HG02588 (cell line): ENCODE results near the gene PIGR.

Experiments used
- ATAC-seq: cut with Tn5 transposase; IDR thresholded peaks from one replicate; pipeline ENCODE4 v1.9.1; 2021; ENCODE audit warnings: mild to moderate bottlenecking, moderate library complexity; ENCODE audit not compliant: unreplicated experiment

PIGR gene

GRCh38 chr1:206893380-206893779, 52.9 kb downstream of the PIGR start:
- ATAC-seq = no peak

- no peak for ATAC-seq
Observed at GRCh38 chr1:206892351-206892984, 53.8 kb downstream of the PIGR start.

GRCh38 chr1:206891412-206891811, 54.9 kb downstream of the PIGR start:
- ATAC-seq = no peak

- no peak for ATAC-seq
Observed at GRCh38 chr1:206890125-206891060, 55.9 kb downstream of the PIGR start.

GRCh38 chr1:206887701-206888100, 58.6 kb downstream of the PIGR start:
- no peak for ATAC-seq

- ATAC-seq = no peak
Observed at GRCh38 chr1:206886831-206887230, 59.4 kb downstream of the PIGR start.

GRCh38 chr1:206885341-206886060, 60.8 kb downstream of the PIGR start:
- no peak for ATAC-seq

- no peak for ATAC-seq
Observed at GRCh38 chr1:206883876-206884275, 62.4 kb downstream of the PIGR start.

- no peak for ATAC-seq
Observed at GRCh38 chr1:206883160-206883559, 63.1 kb downstream of the PIGR start.

- ATAC-seq = no peak
Observed at GRCh38 chr1:206882555-206882954, 63.7 kb downstream of the PIGR start.

GRCh38 chr1:206880314-206880713, 66.0 kb downstream of the PIGR start:
- ATAC-seq = no peak
